Neural progenitor cell (in vitro differentiated cells): ENCODE results near the gene CCAR1.
"Not testable (repeated sequence)": the region's sequence is repeated elsewhere in the genome, so short reads cannot be mapped to it uniquely, and the experiment has no call there.

Experiments
- EZH2 ChIP-seq: fragments of 200-600 bp; sonication (generic); IDR thresholded peaks from 2 replicates; pipeline ENCODE4 v1.6.1; 2017; ENCODE audit warnings: antibody characterized with exemption, mild to moderate bottlenecking, moderate library complexity
- EZH2phosphoT487 ChIP-seq: fragments of 200-600 bp; sonication (generic); IDR thresholded peaks from 2 replicates; pipeline ENCODE4 v1.6.1; 2017; ENCODE audit warnings: antibody characterized with exemption
- TF ChIP-seq, protein P1 (sequence below): fragments of 200-600 bp; sonication (generic); IDR thresholded peaks from 2 replicates; pipeline ENCODE4 v1.5.1; 2017; ENCODE audit warnings: antibody characterized with exemption, mild to moderate bottlenecking

GRCh38 chr10:68735739-68736138, 14.7 kb downstream of the CCAR1 start:
- TF ChIP-seq, protein P1, sequence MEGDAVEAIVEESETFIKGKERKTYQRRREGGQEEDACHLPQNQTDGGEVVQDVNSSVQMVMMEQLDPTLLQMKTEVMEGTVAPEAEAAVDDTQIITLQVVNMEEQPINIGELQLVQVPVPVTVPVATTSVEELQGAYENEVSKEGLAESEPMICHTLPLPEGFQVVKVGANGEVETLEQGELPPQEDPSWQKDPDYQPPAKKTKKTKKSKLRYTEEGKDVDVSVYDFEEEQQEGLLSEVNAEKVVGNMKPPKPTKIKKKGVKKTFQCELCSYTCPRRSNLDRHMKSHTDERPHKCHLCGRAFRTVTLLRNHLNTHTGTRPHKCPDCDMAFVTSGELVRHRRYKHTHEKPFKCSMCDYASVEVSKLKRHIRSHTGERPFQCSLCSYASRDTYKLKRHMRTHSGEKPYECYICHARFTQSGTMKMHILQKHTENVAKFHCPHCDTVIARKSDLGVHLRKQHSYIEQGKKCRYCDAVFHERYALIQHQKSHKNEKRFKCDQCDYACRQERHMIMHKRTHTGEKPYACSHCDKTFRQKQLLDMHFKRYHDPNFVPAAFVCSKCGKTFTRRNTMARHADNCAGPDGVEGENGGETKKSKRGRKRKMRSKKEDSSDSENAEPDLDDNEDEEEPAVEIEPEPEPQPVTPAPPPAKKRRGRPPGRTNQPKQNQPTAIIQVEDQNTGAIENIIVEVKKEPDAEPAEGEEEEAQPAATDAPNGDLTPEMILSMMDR = not testable (repeated sequence)
- TF ChIP-seq EZH2, EZH2phosphoT487: not testable (repeated sequence)
